GM19467 (cell line): Measurements from ENCODE around the gene OOSP1.
"Not testable (repeated sequence)": the region's sequence is repeated elsewhere in the genome, so short reads cannot be mapped to it uniquely, and the experiment has no call there.

Experiments used
- ATAC-seq: cut with Tn5 transposase; IDR thresholded peaks from one replicate; pipeline ENCODE4 v1.9.1; 2021; ENCODE audit warnings: mild to moderate bottlenecking, moderate library complexity; ENCODE audit not compliant: unreplicated experiment

Gene OOSP1, protein sequence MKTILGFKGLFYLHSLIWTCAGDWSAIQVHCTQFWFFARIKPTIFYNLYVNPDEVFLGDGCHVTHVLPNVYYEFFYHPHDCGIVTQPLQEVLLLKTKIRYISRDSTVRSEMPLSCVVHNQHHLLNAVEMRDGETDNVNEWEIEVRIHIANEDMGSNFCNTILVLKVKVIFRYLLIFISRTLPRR

DNA sequence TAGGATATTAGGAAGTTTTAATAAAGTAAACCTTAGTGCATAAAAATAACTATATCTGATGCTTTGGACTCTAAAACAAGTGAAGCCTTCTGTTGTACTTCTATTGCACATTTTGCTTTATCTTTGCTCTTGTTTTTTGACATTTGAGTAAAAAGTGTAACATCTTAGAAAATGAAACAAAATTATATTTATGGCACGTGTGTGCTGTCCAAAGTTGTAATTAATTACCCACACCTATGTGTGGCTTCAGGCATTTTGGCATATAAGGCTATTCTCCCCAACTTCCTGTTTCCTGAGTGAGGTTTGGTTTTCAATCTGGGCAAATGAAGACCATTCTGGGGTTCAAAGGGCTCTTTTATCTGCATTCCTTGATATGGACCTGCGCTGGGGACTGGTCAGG, at the start of gene OOSP1:
Gene OOSP1, plus strand, starts transcription at position 301 of the 400 bp plus-strand sequence. Its CDS starts 23 bp downstream, at position 324.
- no peak for ATAC-seq

DNA sequence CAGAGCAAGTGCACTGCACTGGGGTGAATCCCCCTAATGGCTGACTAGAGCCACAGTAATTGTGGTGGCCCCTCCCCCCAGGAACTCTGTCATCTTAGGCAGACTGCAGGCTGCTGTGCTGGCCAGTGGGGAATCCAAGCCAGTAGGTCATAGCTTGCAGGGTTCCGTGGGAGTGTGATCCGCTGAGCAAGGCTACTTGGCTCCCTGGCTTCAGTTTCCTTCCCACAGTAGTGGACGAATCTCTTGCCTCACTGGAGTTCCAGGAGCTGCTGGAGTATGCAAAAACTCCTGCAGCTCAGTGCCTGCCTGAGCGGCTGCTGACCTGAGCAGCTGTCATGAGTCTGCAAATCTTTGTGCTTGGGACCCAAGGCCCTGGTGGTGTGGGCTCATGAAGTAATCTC, 46.5 kb upstream of the OOSP1 start:
- ATAC-seq = no peak

DNA sequence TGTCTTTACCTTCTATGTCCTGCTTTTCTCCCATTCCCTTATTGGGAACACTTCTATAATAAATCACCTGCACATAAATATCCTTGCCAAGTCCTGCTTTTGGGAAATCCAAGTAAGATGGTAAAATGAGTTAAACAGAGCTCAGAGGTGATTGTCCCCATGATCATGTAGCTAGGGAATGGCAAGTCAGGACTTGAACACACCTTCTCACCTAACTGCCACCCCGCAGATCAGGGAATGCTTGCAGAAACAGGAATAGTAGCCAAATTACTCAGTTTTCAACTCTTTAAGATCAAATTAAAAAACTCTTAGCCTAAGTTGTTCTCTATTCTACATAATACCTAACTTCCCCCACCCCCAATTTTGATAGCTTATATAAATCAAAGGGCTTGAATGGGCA, 43.6 kb upstream of the OOSP1 start:
- no peak for ATAC-seq

DNA sequence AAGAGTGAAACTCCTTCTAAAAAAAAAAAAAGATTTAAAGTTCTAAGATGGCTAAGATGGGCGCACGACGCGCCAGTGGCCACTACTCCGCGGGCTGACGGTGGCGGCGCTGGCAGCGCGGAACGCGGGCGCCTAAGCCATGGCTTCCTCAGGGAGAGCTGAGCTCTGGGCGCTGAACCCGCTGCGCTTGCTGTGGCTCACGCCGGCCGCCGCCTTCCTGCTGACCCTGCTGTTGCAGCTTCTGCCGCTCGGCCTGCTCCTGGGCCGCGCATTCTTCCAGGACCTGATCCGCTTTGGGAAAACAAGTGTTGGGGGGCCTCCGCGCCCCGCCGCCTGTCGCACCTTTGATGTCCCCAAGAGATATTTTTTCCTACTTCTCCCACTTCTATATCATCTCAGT, 40.2 kb upstream of the OOSP1 start:
- no peak for ATAC-seq

DNA sequence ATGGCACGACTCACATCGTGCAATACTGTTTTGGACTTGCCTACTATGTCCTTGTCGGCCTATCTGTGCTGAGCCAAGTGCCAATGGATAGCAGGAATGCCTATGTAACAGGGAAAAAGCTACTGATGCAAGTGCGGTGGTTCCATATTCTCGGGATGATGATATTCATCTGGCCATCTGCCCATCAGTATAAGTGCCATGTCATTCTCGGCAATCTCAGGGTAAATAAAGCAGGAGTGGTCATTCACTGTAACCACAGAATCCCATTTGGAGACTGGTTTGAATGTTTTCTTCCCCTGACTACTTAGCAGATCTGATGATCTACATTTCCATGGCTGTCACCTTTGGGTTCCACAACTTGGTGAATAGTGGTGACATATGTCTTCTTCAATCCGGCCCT, 39.6 kb upstream of the OOSP1 start:
- no peak for ATAC-seq

DNA sequence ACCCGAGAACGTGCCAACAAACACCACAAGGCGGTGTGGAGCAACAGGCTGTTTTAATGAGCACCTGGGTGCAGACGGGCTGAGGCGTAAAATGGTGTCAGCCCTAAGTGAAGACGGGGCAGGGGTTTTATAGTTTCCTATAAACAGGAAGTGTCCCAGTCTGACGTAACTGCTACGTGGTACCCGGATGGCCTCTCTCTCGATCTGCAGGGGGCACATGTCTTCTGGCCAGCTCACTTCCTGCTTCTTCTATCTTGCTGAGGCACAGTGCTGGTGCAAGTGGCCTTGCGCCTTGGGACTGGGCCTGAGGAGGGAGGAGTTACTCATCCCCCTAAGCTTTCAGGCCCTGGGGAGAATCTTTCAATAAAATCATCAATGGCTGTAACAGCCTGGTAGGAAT, 38.7 kb upstream of the OOSP1 start:
- ATAC-seq = no peak

DNA sequence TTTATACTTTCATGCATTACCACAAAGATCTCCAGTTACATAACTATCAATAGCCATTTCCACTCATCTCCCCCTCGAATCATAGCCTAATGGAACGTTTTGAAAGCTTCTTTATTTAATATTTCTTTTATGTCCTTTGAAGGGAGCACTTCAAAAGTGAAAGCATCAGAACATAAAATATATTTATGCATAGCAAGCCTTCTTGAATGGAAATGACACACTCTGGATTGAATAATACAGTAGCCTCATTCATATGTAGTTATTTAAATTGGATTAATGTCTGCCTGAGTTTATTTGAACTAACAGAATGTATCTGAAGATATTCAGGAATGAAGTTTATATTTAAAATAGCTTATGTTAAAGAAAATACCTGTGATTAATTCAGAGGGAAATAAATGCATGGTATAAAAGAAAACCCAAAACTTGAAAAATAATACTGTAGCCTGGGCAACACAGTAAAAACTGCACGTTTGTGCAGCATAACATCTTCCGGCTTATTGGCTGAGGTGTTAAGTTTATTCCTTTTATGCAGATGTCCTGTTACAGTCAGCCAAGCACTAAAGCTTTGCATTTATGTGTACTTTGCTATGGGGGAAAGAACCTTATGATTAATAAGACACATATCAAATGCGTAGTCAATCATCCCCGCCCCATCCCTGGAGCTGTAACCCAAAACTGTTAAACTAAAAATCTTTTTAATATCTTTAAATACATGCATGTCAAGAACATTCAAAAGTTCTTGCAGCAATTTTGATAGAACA, 37.7 kb upstream of the OOSP1 start:
- no peak for ATAC-seq

DNA sequence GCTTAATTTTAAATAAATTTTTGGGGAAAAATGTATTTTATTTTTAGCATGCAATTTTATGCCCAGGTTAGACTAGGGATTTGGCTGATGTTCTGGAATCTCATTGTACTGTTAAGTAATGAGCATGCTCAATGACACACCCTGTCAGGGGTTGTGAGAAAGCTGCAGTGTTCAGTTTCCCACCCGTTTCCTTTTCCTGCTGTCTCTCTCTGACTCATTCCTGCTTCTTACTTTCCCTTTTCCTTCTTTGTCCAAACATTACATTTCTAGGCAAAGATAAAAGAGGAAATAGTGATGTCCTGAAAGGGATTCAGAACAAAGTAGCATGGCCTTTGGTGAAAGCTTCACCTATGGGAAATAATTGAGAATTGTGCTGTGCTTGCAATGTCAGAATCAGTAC, 36.9 kb upstream of the OOSP1 start:
- no peak for ATAC-seq

DNA sequence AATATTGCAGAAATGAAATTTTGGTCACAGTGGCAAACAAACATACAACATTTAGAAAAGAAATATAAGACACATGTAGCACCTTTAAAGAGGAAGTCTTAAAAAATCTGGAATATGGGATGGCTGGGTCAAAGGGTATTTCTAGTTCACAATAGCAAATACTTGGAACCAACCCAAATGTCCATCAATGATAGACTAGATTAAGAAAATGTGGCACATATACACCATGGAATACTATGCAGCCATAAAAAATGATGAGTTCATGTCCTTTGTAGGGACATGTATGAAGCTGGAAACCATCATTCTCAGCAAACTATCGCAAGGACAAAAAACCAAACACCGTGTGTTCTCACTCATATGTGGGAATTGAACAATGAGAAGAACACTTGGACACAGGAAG, 34.7 kb upstream of the OOSP1 start:
- not testable (repeated sequence) for ATAC-seq

DNA sequence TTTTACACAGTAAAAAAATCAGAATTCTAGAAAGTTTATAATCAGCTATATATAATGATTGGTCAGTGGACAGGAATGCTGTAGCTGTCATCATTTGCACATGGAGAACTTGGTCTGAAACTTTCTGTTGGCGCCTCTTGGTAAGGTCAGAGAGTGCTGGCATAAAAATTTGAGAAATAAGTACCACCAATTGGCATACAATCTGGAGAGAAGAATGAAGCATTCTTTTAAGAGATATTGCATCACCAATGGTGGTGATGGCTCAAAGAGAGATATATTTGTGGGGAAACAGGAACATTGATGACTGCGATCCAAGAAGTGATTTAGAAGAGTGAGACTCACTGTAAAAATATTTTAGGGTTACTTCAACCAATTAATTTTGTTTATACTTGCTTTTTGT, 19.8 kb upstream of the OOSP1 start:
- ATAC-seq = no peak

DNA sequence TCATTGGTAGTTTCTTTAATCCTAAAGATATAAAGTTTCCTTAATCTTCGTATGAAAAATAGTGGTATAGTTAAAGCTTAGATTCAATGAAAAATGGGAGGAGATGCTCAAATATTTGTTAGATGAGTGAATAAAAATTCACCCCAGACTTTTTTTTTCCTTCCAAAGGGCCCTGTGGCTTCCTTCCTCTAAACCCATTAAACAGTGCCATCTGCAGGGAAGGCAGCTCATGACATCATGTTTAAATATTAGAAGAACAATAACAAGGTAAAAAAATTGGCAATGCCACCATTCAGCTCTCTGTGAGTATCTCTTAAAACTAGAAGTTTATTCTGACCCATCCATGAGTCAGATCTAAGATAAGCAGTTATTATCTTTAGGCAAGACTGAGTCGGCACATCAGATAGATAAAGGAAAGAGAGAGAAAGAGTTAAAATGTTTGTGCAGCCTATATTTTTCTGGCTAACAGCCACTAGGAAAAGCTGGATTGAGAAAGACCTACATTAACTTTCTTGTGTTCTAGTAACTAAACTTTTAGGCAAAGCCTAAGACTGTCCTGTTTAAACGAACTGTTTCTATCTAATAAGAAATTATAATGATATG, 19.1 kb upstream of the OOSP1 start:
- no peak for ATAC-seq

DNA sequence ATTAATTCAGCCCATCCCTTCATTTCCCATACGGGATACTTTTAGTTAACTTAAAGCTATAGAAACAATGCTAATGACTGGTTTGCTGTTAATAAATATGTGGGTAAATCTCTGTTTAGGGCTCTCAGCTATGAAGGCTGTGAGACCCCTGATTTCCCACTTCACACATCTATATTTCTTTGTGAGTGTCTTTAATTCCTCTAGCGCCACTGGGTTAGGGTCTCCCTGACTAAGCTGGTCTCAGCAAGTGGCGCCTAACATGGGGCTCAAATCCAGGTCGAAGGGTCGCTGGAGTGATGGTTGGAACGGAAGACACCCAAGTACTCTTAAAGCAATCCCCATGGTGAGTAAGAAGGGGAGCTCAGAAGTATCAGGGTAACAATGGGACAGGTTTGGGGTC, 14.4 kb upstream of the OOSP1 start:
- no peak for ATAC-seq

DNA sequence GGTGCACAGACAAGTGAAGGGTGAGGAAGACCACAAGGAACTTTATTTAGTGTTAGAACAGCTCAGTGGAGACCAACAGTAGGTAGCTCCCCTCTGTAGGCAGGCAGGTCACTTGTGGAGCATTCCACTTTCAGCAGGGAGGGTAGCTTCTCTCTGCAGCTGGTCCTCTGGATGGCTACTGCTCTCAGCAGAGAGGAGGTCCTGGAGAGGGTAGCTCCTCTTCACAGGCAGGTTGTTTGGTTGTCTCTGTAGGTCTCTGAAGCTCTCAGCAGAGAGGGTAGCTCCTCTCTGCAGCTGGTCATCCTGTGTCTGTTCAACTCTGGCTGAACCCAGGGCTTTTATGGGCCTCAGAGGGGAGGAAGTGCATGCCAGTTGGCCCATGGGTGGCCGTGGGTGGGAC, 6.5 kb upstream of the OOSP1 start:
- ATAC-seq = no peak

DNA sequence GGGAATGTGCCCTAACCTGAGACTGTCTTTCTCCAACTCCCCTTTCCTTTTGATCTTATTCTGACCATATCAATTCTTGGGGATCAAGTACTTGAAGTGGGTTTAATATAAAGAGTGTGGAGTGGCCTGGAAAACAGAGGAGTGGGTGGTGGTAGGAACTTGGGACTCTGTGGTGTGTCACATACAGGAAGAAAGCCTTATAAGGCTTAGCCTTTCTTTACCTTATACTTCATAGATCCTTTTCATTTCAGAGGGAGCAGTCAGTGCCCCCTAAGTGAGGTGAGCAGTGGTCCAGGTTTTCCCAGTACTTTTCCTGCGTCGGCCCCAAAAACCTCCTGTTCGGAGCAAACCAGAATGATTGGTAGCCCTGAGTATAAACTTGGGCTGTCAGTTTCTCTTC, 486 bp downstream of the OOSP1 start:
- no peak for ATAC-seq

DNA sequence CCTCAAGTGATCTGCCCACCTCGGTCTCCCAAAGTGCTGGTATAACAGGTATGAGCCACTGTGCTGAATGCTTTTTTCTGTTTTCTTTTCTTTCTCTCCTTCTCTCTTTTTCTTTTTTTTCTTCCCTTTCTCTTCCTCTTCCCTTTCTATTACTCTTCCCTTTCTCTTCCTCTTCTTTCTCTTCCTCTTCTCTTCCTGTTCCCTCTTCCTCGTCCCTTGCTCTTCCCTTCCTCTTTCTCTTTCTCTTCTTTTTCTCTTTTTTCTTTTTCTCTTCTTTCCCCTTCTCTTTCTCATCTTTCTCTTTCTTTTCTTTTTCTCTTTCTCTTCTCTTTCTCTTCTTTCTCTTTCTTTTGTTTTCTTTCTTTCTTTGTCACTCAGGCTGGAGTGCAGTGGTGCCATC, 1.2 kb downstream of the OOSP1 start:
- ATAC-seq = no peak

DNA sequence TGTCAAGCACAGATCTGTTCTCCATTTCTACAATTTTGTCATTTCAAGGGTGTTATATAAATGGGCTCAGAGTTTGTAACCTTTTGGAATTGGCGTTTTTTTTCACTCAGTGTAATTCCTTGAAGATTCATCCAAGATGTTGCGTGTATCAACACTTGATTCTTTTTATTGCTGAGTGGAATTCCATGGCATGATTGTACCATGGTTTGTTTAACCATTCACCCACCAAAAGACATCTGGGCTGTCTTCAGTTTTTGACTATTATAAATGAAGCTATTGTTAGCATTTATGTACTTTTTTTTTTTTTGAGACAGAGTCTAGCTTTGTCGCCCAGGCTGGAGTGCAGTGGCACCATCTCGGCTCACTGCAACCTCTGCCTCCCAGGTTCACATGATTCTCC, 2.9 kb downstream of the OOSP1 start:
- no peak for ATAC-seq

DNA sequence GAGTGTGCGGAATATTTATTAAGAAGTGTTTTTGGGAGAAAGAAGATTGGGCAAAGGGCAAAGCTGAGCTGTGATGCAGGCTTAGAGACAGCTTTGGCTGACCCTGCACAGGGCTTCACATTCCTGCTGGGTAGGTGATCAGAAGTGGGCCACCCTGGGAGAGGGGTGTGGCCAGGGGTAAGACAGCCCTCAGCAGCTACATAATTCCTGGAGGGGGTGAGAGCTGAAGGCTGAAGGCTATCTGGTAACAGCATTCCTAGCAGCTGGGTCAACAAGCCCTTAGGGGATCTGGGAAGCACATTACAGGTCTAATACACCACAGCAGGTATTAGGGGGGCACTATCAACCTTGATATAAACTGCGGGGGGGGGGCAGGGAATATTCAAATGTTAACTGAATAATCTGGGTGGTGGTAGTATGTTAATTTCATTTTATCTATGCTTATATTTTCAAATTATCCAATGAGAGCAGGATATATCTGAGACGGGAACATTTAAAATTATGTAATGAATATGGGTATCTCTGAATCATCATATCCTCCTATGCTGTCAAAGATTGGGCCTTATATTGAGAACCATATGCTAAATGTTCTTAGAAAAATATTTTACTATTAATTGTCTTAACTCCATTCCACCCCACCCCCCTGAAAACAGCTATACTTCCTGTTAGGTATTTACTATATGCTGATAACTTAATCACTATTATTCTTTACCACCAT, 5.9 kb downstream of the OOSP1 start:
- no peak for ATAC-seq

DNA sequence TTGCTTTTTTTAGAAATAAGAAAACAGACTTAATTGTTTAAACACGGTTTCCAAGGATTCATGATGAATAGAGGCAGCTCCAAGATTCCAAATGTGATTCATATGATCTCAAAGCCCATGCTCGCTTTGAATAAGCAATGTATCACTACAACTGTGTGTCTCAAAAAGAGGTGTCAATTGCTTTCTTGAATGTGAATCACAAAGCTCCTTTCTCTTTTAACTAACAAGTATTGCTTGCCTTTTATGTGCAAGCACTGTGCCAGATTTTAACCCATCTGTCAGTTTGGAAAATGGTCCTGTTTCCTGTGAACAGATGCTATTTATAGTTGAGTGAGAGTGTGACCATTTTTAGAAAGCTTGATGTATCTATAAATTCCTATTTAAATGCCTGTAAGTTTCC, 6.5 kb downstream of the OOSP1 start:
- no peak for ATAC-seq

DNA sequence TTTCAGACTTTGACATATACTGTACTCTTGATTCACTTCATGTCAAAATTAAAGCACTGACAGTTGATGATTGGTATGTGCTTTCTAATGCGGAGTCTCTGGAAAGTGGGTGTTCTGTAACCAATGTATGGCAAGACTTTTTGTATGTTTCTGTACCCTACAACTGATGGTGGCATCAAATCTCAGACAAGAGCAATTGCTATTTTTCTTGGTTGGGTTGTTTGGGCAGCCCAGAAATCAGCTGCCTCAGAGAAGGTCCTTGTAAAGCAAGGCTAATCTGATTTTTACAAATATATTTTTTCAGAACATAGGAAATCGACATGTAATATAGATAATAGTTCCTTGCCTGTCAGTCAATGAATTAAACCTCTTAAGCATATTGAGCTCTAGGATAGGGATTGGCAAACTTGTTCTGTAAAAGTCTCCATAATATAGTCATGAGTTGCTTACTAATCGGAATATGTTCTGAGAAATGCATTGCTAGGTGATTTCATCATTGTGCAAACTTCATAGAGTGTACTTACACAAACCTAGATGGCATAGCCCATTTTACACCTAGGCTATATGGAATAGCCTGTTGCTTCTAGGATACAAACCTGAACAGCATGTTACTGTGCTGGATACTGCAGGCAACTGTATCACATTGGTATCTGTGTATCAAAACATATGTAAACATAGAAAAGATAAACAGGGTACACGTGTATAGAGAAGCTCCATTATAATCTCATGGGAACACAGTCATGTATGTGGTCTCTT, 15.4 kb downstream of the OOSP1 start:
- no peak for ATAC-seq

DNA sequence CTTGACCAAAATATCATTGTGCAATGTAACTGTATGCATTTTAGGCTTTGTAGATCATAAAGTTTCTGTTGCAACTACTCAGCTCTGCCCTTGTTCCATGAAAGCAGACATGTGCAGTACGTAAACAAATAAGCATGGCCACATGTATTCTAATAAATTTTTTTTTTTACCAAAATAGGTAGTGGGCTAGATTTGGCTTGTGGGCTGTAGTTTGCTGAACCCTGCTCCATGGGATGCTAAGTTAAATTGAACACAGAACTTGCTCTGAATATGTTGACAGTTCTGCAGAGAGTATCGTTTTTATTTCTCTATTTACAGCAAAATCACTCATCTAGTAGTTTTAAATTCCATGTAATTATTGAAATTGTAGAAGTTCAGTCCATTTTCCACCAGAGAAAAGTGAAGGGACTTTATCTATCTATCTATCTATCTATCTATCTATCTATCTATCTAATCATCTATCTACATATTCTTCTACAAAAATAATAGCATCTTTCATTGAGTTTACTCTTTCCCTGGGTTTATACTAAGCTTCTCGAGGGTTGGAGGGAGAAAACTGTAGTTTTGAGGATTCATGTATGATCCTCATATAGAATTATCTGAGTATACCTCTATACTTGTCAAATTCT, 16.1 kb downstream of the OOSP1 start:
- no peak for ATAC-seq

DNA sequence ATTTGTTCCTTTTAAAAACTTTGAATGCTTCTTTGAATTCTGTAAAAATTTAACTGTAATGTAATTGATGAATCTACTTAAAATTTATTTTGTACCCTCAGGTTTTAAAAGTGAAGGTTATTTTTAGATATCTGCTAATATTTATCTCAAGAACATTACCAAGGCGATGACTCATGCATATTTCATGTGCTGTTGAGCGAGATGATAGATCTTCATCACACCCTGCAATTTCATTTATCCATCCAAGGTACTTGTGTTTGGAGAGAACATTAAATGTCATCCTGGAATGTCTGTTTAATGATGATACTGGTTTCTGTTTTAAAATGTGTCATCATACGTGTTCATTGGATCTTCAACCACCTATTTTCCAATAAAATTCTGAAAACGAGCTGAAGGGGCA, 18.9 kb downstream of the OOSP1 start:
- ATAC-seq = no peak
